GM18873 (cell line): Measurements from ENCODE around the gene PCED1B.
"Not testable (repeated sequence)": the region's sequence is repeated elsewhere in the genome, so short reads cannot be mapped to it uniquely, and the experiment has no call there.

Source experiments
- ATAC-seq: cut with Tn5 transposase; IDR thresholded peaks from one replicate; pipeline ENCODE4 v1.9.1; 2021; ENCODE audit warnings: mild to moderate bottlenecking, moderate library complexity, moderate number of reproducible peaks; ENCODE audit not compliant: unreplicated experiment, low FRiP score

The PCED1B gene

GRCh38 chr12:47201190-47201589, 121.8 kb downstream of the PCED1B start:
- ATAC-seq = not testable (repeated sequence)

DNA sequence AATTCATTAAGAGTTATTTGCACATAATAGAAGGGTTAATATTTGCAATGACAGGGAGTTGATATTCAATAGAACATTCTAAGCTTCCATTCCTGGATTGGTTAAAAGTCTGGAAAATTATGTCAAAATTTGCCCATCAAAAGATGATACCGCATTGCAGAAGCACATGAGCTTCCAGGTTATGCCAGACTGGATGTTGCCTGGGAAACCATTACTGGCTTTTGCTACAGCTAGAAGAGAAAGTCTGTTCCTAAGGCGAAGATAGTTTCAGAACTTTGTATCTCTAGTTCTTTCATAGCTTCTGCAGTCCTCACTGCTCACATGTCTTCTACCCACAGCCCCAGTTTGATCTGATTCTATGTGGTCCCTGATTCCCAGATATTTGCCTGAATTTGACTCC, 122.8 kb downstream of the PCED1B start:
- ATAC-seq = no peak

- no peak for ATAC-seq
These were observed 126.4 kb downstream of the PCED1B start for GRCh38 chr12:47205532-47206449.

DNA sequence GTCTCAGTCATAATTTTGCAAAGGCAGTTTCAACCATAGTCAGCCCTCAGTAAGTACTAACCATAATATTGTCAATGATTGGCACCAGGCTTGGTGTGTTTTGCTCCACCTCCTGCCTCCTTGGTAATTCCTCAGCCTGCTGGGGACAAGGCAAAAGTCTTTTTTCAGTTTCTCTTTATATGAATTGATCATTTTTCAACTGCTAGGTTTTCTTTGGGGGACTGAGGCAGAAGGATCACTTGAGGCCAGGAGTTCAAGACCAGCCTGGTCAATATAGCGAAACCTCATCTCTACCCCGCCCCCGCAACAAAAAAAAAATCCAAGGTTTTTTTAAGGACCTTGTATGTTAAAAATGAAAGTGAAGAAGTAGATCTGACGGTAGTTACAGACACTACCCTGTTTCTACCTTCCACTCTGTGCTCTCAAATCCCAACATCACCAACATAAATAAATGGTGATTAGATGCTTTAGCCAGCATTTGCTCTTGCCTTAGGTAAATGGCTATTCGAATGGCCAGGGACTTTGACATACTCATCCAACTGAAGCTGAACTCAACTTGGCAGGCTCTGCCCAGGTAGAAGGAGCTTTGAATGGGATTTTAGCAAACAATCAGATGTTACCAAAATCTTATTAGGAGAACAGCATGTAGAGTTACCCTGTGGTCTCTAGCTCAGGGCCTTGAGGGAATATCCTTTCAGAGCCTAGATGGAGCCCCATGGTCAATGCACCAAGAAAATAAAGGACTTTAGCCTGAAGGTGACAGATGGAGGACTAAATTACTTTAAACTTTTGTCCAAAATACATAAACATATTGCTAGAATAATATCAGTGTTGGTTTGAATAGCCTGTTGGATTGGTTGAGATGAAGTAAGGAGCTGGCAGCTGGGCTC, 127.3 kb downstream of the PCED1B start:
- ATAC-seq = no peak

- ATAC-seq = peak; percentile 63
These were observed 127.9 kb downstream of the PCED1B start for GRCh38 chr12:47207340-47207717.

- peak; percentile 53 for ATAC-seq
These were observed 128.4 kb downstream of the PCED1B start for GRCh38 chr12:47207829-47208248.

DNA sequence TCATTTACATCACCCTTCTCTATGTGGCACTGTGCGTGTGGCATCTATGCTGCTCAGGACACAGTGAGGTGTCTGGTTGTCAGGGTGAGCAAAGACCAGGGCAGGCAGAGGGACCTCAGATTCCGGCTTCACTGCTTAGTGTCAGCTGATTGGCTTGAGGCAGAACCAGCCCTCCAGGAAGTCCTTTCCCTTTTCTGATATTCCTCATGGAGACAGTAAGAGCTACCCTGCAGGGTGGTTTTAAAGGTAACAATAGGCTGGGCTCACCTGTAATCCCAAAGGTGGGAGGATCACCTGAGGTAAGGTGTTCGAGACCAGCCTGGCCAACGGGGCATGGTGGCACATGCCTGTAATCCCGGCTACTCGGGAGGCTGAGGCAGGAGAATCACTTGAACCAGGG, 129.6 kb downstream of the PCED1B start:
- ATAC-seq = no peak

DNA sequence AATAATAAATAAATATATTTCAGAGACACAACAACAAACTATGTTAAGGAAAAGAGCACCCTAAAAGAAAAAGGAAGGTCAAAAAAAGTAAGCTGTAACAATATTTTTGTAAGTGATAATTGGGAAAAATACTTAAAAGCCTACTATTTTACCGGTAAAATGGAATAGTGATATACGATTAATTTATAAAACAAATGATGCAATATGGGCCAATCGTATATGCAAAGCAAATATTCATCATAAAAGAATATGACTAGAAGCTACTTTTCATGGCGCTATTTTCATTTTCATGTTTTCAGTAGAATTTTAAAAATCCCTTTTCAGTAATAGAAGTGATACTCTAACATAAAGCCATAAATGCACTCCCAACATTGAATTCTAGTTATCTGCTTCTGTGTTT, 131.4 kb downstream of the PCED1B start:
- ATAC-seq = no peak

DNA sequence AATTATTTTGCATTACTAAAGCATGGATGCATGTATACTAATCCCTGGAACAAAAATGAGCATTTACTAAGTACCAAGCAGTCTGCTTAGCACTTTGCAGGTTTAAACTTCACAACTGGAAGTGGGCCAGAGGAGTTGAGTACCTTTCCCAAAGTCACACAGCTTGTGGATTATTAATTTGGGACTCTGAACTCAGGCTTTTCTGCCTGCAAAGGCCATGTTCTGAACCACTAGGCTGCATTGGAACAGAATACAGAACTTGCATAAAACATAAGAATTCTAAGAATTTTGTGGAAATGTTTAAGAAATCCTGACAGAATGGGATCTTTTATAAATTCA, 133.2 kb downstream of the PCED1B start:
- no peak for ATAC-seq

DNA sequence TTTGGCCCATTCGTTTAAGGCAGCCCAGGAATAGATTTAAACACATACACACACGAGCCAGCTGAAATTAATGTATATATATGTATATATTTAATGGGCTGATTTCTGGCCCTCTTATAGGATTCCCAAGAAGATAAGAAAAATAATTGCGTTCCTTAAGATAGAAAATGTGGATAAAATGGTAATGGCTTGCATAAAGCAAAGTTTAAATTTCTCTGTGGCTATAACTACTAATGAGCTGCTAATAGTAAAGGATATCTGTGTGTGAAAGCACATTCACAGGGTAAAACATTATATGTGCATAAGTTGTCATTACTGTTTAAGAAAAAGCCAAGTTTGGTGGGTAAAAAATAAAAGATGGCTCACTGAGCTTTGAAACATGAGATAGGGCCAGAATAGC, 134.0 kb downstream of the PCED1B start:
- no peak for ATAC-seq

DNA sequence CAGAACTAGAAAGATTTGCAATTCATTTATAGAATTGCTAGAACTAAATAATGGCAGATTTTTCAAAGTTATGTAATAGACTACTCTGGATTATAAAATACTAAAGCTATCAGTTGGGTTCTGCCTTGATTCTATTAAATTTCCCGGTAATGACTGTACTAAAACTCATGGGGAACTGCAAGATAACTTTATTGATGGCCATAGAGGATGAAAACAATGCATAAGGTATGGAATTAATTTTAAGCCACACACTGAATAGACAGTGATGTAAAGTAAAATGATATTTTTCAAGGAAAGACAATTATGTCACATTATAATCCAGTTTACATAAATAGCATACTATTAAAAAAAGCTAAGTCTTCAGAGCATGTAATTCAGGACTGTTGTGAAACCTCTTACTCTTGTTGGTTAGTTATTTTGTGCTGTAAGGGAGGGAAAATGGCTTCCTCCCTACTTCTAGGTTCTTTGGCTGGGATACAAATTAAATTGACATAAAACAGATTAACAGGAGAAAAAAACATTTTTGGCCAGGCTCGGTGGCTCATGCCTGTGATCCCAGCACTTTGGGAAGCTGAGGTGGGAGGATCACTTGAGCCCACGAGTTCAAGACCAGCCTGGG, 134.7 kb downstream of the PCED1B start:
- no peak for ATAC-seq

GRCh38 chr12:47214771-47215170, 135.3 kb downstream of the PCED1B start:
- ATAC-seq = no peak

GRCh38 chr12:47216150-47216677, 136.8 kb downstream of the PCED1B start:
- peak; percentile 68 for ATAC-seq

GRCh38 chr12:47217595-47217869, 138.1 kb downstream of the PCED1B start:
- not testable (repeated sequence) for ATAC-seq

- ATAC-seq = no peak
These were observed 138.8 kb downstream of the PCED1B start for GRCh38 chr12:47218191-47218654.

DNA sequence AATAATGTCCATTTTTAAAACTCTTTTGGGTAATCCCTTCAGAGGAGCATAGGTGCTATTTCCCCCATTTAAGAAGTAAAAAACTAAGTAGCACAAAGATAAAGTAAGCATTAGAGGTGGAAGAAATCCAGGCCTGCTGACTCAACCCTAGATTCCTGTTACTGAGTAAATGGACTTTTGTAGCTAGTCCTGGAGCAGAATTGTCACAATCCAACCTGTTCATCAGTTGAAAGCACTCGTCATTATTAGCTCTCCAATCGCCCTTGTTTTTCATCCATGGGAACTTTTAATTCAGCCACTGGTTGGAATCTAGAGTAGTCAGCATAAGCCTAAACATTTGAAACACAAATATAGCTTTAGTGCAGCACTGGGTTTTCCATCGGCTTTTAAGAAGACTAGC, 139.8 kb downstream of the PCED1B start:
- ATAC-seq = no peak

GRCh38 chr12:47221256-47222023, 142.0 kb downstream of the PCED1B start:
- no peak for ATAC-seq

DNA sequence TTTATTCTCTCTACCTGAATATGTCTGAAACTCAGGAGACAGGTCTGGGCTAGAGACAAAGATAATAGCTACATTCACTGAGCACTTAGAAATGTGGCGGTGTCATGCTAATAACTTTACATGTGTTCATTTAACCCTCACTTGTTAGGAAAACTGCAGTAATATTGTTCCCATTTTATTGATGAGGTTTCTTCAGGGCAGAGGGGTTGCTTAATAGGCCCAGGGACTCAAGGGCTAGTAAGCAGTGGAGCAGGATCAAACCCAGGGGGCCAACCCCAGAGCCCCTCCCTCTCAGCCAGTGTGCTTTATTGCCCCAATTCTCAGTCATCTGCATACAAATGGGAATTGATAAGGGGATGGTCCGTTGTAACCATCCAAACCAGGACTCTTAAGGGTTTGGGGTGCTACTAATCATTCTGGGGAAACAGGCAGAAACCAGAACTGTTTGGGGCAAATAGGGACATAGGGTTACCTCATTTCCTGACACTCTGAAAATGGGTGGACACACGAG, 143.2 kb downstream of the PCED1B start:
- no peak for ATAC-seq

GRCh38 chr12:47223031-47223847, 143.8 kb downstream of the PCED1B start:
- no peak for ATAC-seq
